ENCODE data around the gene KRT20.

The KRT20 gene

DNA sequence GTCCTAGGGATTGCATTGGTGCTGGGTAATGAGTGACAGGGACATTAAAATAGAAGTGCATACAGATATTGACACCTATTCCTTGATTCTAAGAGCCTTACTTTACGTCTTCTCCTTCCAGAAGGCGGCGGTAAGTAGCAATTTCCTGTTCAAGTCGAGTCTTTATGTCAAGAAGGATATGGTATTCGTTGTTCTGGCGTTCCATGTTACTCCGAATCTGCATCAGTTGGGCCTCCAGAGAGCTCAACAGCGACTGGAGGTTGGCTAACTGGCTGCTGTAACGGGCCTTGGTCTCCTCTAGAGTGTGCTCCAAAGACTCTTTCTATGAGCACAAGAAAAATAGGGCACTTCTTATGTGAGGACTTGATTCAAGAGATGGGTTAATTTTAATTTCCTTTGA is 7.0 kb downstream of the KRT20 start:
- no peaks in the 10 kb centered on the region for H3K27me3 ChIP-seq (ENCODE audit: control insufficient read depth, insufficient read depth, low read length)
- H3K27ac ChIP-seq: no peak overlapping the region
- H3K4me1 ChIP-seq: no peaks in the 10 kb centered on the region
- no peak overlapping the region for H2AFZ ChIP-seq
- H3K4me2 ChIP-seq (ENCODE audit: low read length): no peak overlapping the region
- no peaks in the 10 kb centered on the region for H3K79me2 ChIP-seq
- no peaks in the 10 kb centered on the region for H3K36me3 ChIP-seq (ENCODE audit: control insufficient read depth, insufficient read depth, low read length)
- no peak overlapping the region for H3K4me3 ChIP-seq (ENCODE audit: low read depth, low read length)
- TF ChIP-seq, protein P1, sequence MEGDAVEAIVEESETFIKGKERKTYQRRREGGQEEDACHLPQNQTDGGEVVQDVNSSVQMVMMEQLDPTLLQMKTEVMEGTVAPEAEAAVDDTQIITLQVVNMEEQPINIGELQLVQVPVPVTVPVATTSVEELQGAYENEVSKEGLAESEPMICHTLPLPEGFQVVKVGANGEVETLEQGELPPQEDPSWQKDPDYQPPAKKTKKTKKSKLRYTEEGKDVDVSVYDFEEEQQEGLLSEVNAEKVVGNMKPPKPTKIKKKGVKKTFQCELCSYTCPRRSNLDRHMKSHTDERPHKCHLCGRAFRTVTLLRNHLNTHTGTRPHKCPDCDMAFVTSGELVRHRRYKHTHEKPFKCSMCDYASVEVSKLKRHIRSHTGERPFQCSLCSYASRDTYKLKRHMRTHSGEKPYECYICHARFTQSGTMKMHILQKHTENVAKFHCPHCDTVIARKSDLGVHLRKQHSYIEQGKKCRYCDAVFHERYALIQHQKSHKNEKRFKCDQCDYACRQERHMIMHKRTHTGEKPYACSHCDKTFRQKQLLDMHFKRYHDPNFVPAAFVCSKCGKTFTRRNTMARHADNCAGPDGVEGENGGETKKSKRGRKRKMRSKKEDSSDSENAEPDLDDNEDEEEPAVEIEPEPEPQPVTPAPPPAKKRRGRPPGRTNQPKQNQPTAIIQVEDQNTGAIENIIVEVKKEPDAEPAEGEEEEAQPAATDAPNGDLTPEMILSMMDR (IDR thresholded peaks at IDR 0.05): no peak
- no peak overlapping the region for H3K9ac ChIP-seq
- no peaks in the 10 kb centered on the region for H3K9me3 ChIP-seq (ENCODE audit: control insufficient read depth, low read length)

DNA sequence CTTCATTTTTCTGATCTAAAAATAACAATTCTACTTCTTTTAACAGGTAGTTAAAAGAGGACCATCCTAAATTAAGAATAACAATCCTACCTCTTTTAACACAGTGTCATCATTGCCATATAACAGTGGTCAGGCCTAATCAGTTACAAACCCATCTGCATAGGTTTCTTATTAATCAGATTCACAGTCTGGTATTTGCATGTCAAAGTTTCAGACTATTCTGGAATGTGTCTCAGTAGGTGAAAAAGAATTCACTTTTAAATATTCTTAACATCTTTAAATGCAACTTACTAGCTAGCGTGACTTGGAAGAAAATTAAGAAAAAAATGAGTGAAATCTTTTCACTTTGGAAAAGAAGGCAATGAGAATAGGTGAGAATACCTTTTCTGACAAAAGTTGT is 11.2 kb downstream of the KRT20 start:
- TF ChIP-seq, protein P1 (IDR thresholded peaks at IDR 0.05): no peak
- Histone ChIP-seq H3K9me3 (ENCODE audit: control insufficient read depth, low read length) (no peaks in the 10 kb centered on the region), H3K9ac (no peak overlapping the region), H3K4me2 (ENCODE audit: low read length) (no peak overlapping the region), H3K79me2 (no peaks in the 10 kb centered on the region), H3K27ac (no peak overlapping the region), H3K27me3 (ENCODE audit: control insufficient read depth, insufficient read depth, low read length) (no peaks in the 10 kb centered on the region), H3K4me1 (no peaks in the 10 kb centered on the region), H3K4me3 (ENCODE audit: low read depth, low read length) (no peak overlapping the region), H3K36me3 (ENCODE audit: control insufficient read depth, insufficient read depth, low read length) (no peaks in the 10 kb centered on the region), H2AFZ (no peak overlapping the region)

DNA sequence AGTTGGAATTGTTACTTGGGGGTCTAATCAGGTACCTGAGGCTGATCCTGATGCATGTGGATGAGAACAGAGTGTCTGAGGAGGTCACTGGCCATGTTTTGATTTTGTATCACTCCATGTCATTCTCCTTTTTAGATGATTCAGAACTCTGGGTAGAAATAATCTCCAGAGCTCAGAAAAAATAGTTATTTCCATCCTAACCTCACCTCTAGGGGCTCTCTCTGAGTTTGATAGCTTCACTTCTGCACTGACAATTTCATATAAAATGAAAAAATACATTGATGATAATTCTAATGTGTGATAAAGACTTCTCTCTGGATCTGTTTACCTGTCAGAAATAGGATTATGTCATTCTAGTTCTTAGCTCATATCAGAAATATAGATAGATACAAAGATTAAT is 11.8 kb downstream of the KRT20 start:
- H3K9ac ChIP-seq: no peak overlapping the region
- H3K9me3 ChIP-seq (ENCODE audit: control insufficient read depth, low read length): no peaks in the 10 kb centered on the region
- H3K27me3 ChIP-seq (ENCODE audit: control insufficient read depth, insufficient read depth, low read length): no peaks in the 10 kb centered on the region
- no peaks in the 10 kb centered on the region for H3K4me1 ChIP-seq
- H3K36me3 ChIP-seq (ENCODE audit: control insufficient read depth, insufficient read depth, low read length): no peaks in the 10 kb centered on the region
- TF ChIP-seq, protein P1 (IDR thresholded peaks at IDR 0.05): no peak
- H2AFZ ChIP-seq: no peak overlapping the region
- H3K79me2 ChIP-seq: no peaks in the 10 kb centered on the region
- H3K4me2 ChIP-seq (ENCODE audit: low read length): no peak overlapping the region
- H3K27ac ChIP-seq: no peak overlapping the region
- no peak overlapping the region for H3K4me3 ChIP-seq (ENCODE audit: low read depth, low read length)

DNA sequence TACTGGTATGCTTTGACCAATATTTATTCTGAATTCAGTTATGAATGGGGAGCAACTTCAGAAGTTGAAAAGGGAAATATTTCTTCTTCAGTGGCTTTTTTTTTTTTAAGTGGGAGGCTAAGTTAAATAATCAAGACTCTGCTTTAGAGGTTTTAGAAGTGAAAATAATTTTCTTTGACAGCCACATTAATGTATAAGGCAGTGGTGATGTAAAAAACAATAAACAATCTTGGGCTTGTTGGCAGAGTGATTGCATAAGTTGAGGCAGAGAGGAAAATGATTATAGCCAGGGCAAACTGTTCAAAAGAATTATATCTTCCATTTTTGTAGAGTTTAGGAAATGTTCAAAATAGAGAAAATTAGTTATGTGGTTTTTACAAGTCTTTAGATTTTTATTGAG is 12.6 kb downstream of the KRT20 start:
- no peaks in the 10 kb centered on the region for H3K27me3 ChIP-seq (ENCODE audit: control insufficient read depth, insufficient read depth, low read length)
- TF ChIP-seq, protein P1 (IDR thresholded peaks at IDR 0.05): no peak
- H3K4me2 ChIP-seq (ENCODE audit: low read length): no peak overlapping the region
- no peak overlapping the region for H2AFZ ChIP-seq
- no peak overlapping the region for H3K9ac ChIP-seq
- no peaks in the 10 kb centered on the region for H3K79me2 ChIP-seq
- no peak overlapping the region for H3K4me3 ChIP-seq (ENCODE audit: low read depth, low read length)
- H3K36me3 ChIP-seq (ENCODE audit: control insufficient read depth, insufficient read depth, low read length): no peaks in the 10 kb centered on the region
- H3K9me3 ChIP-seq (ENCODE audit: control insufficient read depth, low read length): no peaks in the 10 kb centered on the region
- H3K27ac ChIP-seq: no peak overlapping the region
- H3K4me1 ChIP-seq: no peaks in the 10 kb centered on the region

DNA sequence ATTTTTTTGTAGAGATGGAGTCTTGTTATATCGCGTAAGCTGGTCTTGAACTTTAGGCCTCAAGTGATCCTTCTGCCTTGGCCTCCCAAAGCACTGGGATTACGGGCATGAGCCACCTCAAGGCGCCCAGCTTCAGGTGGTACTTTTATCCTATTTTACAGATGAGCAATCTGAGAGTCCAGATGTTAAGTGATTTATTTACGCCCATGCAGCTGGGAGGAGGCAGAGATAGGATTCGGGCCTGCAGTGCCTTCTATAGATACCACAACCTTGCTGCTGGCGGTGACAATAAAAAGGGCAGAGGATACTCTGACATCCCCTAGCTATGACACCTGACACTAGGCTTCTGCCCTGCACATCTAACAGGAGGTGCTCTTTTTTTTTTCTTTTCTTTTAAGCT is 13.7 kb downstream of the KRT20 start:
- Histone ChIP-seq H3K4me3 (ENCODE audit: low read depth, low read length) (no peak overlapping the region), H2AFZ (no peak overlapping the region), H3K27ac (no peak overlapping the region), H3K36me3 (ENCODE audit: control insufficient read depth, insufficient read depth, low read length) (no peaks in the 10 kb centered on the region), H3K4me2 (ENCODE audit: low read length) (no peak overlapping the region), H3K4me1 (no peaks in the 10 kb centered on the region), H3K27me3 (ENCODE audit: control insufficient read depth, insufficient read depth, low read length) (no peaks in the 10 kb centered on the region), H3K9ac (no peak overlapping the region), H3K79me2 (no peaks in the 10 kb centered on the region), H3K9me3 (ENCODE audit: control insufficient read depth, low read length) (no peaks in the 10 kb centered on the region)
- TF ChIP-seq, protein P1 (IDR thresholded peaks at IDR 0.05): no peak
